Kasumi-1 (cell line): ENCODE data around the gene RFTN1.

ENCODE experiments used
- DNase-seq, 2 experiments: peaks; one replicate each; lab custom pipeline; 2025; lab: John Stamatoyannopoulos, UW

Gene RFTN1

GRCh38 chr3:16513141-16514020, at the start of gene RFTN1:
Gene RFTN1 (minus strand): TSS chr3:16513699. CDS start chr3:16493869, 19,830 bp downstream.
- peak; percentile 67 to 74 for DNase-seq

GRCh38 chr3:16559653-16560365, 46.3 kb upstream of the RFTN1 start:
- DNase-seq: no peak

- DNase-seq: no peak
Observed at GRCh38 chr3:16554126-16554525, 40.6 kb upstream of the RFTN1 start.

GRCh38 chr3:16552757-16553156, 39.3 kb upstream of the RFTN1 start:
- DNase-seq: no peak

GRCh38 chr3:16551342-16551976, 38.0 kb upstream of the RFTN1 start:
- no peak for DNase-seq

- peak; percentile 83 to 88 for DNase-seq
Observed at GRCh38 chr3:16550676-16551341, 37.3 kb upstream of the RFTN1 start.

GRCh38 chr3:16550305-16550675, 36.8 kb upstream of the RFTN1 start:
- no peak for DNase-seq

GRCh38 chr3:16548721-16549120, 35.2 kb upstream of the RFTN1 start:
- no peak for DNase-seq

- no peak for DNase-seq
Observed at GRCh38 chr3:16547561-16548357, 34.3 kb upstream of the RFTN1 start.

GRCh38 chr3:16546186-16547010, 32.9 kb upstream of the RFTN1 start:
- no peak for DNase-seq

GRCh38 chr3:16545413-16546185, 32.1 kb upstream of the RFTN1 start:
- no peak for DNase-seq

GRCh38 chr3:16543242-16543864, 29.9 kb upstream of the RFTN1 start:
- no peak for DNase-seq

GRCh38 chr3:16538507-16538906, 25.0 kb upstream of the RFTN1 start:
- DNase-seq: no peak

GRCh38 chr3:16536996-16537395, 23.5 kb upstream of the RFTN1 start:
- DNase-seq: no peak

- DNase-seq: no peak
Observed at GRCh38 chr3:16536344-16536663, 22.8 kb upstream of the RFTN1 start.

- DNase-seq: no peak
Observed at GRCh38 chr3:16534640-16535262, 21.3 kb upstream of the RFTN1 start.

- no peak for DNase-seq
Observed at GRCh38 chr3:16533928-16534574, 20.6 kb upstream of the RFTN1 start.

GRCh38 chr3:16529264-16529663, 15.8 kb upstream of the RFTN1 start:
- no peak for DNase-seq
